PC-9 (cell line): Measurements from ENCODE around the gene VCL. TPM values are rescaled to one million over a fixed set of nuclear protein-coding genes. Genes with fewer than 3 reads are reported as not detected.

Source experiments
- BruUV-seq: library from RNA; stranded (reverse); fragments of 400-500 nt; replicated peaks from 2 replicates; lab custom pipeline; 2021; lab: Mats Ljungman, UMichigan
- CTCF ChIA-PET: fragments of 300-600 bp; sonication (Branson Sonifier 250); formaldehyde crosslinking; loops from one replicate; lab custom pipeline; 2022; ENCODE audit warnings: antibody characterized with exemption; lab: Charles Lee
- POLR2A ChIA-PET: fragments of 300-600 bp; sonication (Branson Sonifier 250); formaldehyde crosslinking; loops from one replicate; lab custom pipeline; 2022; ENCODE audit warnings: antibody characterized with exemption; ENCODE audit not compliant: unreplicated experiment; lab: Charles Lee
- DNase-seq, 2 experiments: peaks; one replicate each; pipeline versions ENCODE4 v3.0.0 to v3.0.0-alpha.2; 2015 to 2022; ENCODE audit warnings: mixed read lengths in 1 of 2
- H2AFZ ChIP-seq: fragments of 200-600 bp; sonication (generic); 2 replicates; pipeline ENCODE4 v1.8.1; 2017; ENCODE audit warnings: antibody characterized with exemption
- H3F3A ChIP-seq: fragments of 200-600 bp; sonication (generic); 2 replicates; pipeline ENCODE4 v1.8.1; 2017; ENCODE audit warnings: antibody characterized with exemption, mild to moderate bottlenecking, low read depth; ENCODE audit not compliant: insufficient read depth
- H3K27ac ChIP-seq: fragments of 200-600 bp; sonication (generic); 2 replicates; pipeline ENCODE4 v1.6.1; 2016; ENCODE audit warnings: mixed run types
- H3K27me3 ChIP-seq: fragments of 200-600 bp; sonication (generic); 2 replicates; pipeline ENCODE4 v1.6.1; 2016; ENCODE audit warnings: low read depth, mixed run types; ENCODE audit not compliant: insufficient read depth
- H3K36me3 ChIP-seq: fragments of 200-600 bp; sonication (generic); 2 replicates; pipeline ENCODE4 v1.6.1; 2016; ENCODE audit warnings: low read depth, mixed run types
- H3K4me1 ChIP-seq: fragments of 200-600 bp; sonication (generic); replicated peaks from 2 replicates; pipeline ENCODE4 v1.6.1; 2016; ENCODE audit warnings: mixed run types; ENCODE audit not compliant: insufficient read depth
- H3K4me2 ChIP-seq: fragments of 200-600 bp; sonication (generic); 2 replicates; pipeline ENCODE4 v1.6.1; 2017; ENCODE audit warnings: mixed run types
- H3K4me3 ChIP-seq: fragments of 200-600 bp; sonication (generic); 2 replicates; pipeline ENCODE4 v1.6.1; 2016; ENCODE audit warnings: mixed run types
- H3K79me2 ChIP-seq: fragments of 200-600 bp; sonication (generic); 2 replicates; pipeline ENCODE4 v1.6.1; 2017; ENCODE audit warnings: low read depth, mixed run types
- H3K9me2 ChIP-seq: fragments of 200-600 bp; sonication (generic); 2 replicates; pipeline ENCODE4 v1.8.1; 2017; ENCODE audit warnings: mild to moderate bottlenecking; ENCODE audit not compliant: insufficient read depth
- H3K9me3 ChIP-seq: fragments of 200-600 bp; sonication (generic); 2 replicates; pipeline ENCODE4 v1.8.1; 2016; ENCODE audit warnings: low read depth; ENCODE audit not compliant: insufficient read depth
- H4K20me1 ChIP-seq: fragments of 200-600 bp; sonication (generic); 2 replicates; pipeline ENCODE4 v1.8.1; 2017; ENCODE audit not compliant: insufficient read depth
- EZH2 ChIP-seq: fragments of 200-600 bp; sonication (generic); IDR thresholded peaks from 2 replicates; pipeline ENCODE4 v1.8.0; 2017; ENCODE audit warnings: antibody characterized with exemption, low read depth
- intact Hi-C: fragments of 100-400 bp; cut with micrococcal nuclease; formaldehyde crosslinking; loops from one replicate; pipeline ENCODE4 v1.10.0; 2022; ENCODE audit not compliant: unreplicated experiment
- total RNA-seq: library from RNA; stranded (reverse); gene quantifications from 2 replicates; pipeline ENCODE4 v1.2.3, GENCODE V29; 2021
- TF ChIP-seq, protein P1 (sequence below): fragments of 200-600 bp; sonication (generic); conservative IDR thresholded peaks from 2 replicates; pipeline ENCODE4 v1.6.1; 2017; ENCODE audit warnings: mixed run types, antibody characterized with exemption, mild to moderate bottlenecking, moderate library complexity

VCL gene
- total RNA-seq, 1 experiment from 2014 or later = 208 TPM

DNA sequence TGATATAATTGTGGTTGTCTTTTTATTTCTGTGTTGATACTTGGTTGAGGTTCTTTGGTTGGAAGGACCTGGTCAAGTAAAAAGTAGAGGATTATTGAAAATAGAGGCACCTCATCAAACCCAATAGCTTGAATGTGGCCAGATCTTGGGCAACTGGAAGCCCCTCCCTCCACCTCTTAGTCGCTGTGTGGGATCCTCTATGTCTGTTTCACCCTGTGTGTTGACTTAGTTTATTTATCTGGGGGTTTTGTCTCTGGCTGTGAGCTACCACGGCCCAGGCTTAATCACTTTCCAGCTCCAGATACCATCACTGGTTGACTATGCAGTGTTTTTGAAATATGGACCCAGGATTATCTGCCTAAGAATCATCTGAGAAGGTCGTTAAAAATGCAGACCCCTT, 94.5 kb downstream of the VCL start:
- Histone ChIP-seq H3K9me2 (no peaks in the 10 kb centered on the region), H3K27me3 (no peaks in the 10 kb centered on the region), H4K20me1 (peaks cover 9% of the 10 kb centered on the region; the same call in 1 of the 2 replicates), H3K79me2 (no peaks in the 10 kb centered on the region), H3K4me3 (no peak overlapping the region), H3F3A (peaks cover 50% of the 10 kb centered on the region), H3K9me3 (no peaks in the 10 kb centered on the region), H2AFZ (no peak overlapping the region), H3K27ac (no peak overlapping the region), H3K4me1 (no peaks in the 10 kb centered on the region), H3K4me2 (no peak overlapping the region), H3K36me3 (peaks cover 56% of the 10 kb centered on the region)
- DNase-seq = no peak
- TF ChIP-seq, protein P1, sequence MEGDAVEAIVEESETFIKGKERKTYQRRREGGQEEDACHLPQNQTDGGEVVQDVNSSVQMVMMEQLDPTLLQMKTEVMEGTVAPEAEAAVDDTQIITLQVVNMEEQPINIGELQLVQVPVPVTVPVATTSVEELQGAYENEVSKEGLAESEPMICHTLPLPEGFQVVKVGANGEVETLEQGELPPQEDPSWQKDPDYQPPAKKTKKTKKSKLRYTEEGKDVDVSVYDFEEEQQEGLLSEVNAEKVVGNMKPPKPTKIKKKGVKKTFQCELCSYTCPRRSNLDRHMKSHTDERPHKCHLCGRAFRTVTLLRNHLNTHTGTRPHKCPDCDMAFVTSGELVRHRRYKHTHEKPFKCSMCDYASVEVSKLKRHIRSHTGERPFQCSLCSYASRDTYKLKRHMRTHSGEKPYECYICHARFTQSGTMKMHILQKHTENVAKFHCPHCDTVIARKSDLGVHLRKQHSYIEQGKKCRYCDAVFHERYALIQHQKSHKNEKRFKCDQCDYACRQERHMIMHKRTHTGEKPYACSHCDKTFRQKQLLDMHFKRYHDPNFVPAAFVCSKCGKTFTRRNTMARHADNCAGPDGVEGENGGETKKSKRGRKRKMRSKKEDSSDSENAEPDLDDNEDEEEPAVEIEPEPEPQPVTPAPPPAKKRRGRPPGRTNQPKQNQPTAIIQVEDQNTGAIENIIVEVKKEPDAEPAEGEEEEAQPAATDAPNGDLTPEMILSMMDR = no peak
- no peak for TF ChIP-seq EZH2
- no TSS peak for BruUV-seq
- POLR2A ChIA-PET = no interaction called here
- intact Hi-C loops = no loop called here
- CTCF ChIA-PET = no interaction called here

DNA sequence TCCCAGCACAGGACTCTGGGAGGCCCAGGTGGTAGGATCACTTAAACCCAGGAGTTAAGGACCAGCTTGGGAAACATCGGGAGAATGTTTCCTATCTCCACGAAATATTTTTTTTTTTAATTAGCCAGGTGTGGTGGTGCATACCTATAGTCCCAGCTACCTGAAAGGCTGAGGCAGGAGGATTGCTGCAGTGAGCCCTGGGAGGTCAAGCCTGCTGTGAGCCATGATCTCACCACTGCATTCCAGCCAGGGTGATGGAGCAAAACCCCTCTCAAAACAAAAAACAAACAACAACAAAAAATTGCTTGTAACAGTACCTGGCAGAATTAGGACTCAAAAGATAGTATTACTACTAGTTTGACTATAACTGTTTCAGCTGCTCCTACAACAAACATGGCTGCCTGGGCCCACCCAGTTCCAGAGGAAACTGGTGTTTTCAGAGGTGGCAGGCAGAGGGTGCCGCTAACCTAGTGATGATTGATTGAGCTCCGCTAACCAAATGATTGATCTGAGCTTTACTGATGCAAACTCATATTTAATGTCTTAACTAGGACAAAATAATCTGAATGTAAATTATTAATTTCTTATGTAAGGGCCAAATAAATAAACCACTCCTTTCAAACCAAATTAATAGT, 95.7 kb downstream of the VCL start:
- Histone ChIP-seq H3K79me2 (no peaks in the 10 kb centered on the region), H3F3A (peaks cover 50% of the 10 kb centered on the region; the same call in 1 of the 2 replicates), H3K9me2 (no peaks in the 10 kb centered on the region), H3K27ac (no peak overlapping the region), H3K4me3 (no peak overlapping the region), H3K4me1 (no peaks in the 10 kb centered on the region), H3K4me2 (no peak overlapping the region), H3K9me3 (no peaks in the 10 kb centered on the region), H4K20me1 (peaks cover 5% of the 10 kb centered on the region; the same call in 1 of the 2 replicates), H3K36me3 (peaks cover 60% of the 10 kb centered on the region), H2AFZ (no peak overlapping the region), H3K27me3 (no peaks in the 10 kb centered on the region)
- POLR2A ChIA-PET = no interaction called here
- TF ChIP-seq, protein P1 = no peak
- TF ChIP-seq EZH2 = no peak
- intact Hi-C loops = no loop called here
- no peak for DNase-seq
- BruUV-seq = no TSS peak
- CTCF ChIA-PET = interaction anchor here (0.6 kb wide), 1 partner anchor 926 kb away, joined by 7 read pairs; no protein-coding TSS in a partner anchor

DNA sequence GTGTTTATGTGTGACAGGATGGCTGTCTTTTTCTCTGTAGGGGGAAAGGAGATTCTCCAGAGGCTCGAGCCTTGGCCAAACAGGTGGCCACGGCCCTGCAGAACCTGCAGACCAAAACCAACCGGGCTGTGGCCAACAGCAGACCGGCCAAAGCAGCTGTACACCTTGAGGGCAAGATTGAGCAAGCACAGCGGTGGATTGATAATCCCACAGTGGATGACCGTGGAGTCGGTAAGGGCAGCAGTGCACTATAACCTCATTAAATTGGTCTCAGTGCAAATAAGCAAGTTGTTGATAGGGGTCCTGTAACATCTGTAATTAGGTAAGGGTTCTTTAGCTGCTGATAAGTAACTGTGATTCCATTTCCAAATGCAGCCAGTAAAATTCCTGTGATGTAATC, 96.3 kb downstream of the VCL start:
- CTCF ChIA-PET = no interaction called here

More for the DNA sequence above, 96.3 kb downstream of the VCL start:
- POLR2A ChIA-PET = no interaction called here
- Histone ChIP-seq H3K27me3 (no peaks in the 10 kb centered on the region), H2AFZ (no peak overlapping the region), H3K9me3 (no peaks in the 10 kb centered on the region), H3K9me2 (no peaks in the 10 kb centered on the region), H3K79me2 (no peaks in the 10 kb centered on the region), H3K36me3 (peaks cover 60% of the 10 kb centered on the region), H3F3A (peaks cover 55% of the 10 kb centered on the region; the same call in 1 of the 2 replicates), H3K4me1 (no peaks in the 10 kb centered on the region), H3K4me3 (no peak overlapping the region), H4K20me1 (no peaks in the 10 kb centered on the region; the same call in 1 of the 2 replicates), H3K27ac (no peak overlapping the region), H3K4me2 (no peak overlapping the region)
- intact Hi-C loops = no loop called here
- TF ChIP-seq, protein P1 = no peak
- no peak for TF ChIP-seq EZH2
- no peak for DNase-seq
- no TSS peak for BruUV-seq
